GM12801 (cell line): ENCODE data around the gene PKDREJ.

Source experiments
- TF ChIP-seq, protein P1 (sequence below): IDR thresholded peaks from one replicate; pipeline ENCODE4 v1.5.1; 2011; ENCODE audit warnings: control low read depth; ENCODE audit not compliant: insufficient read length; ENCODE audit errors: extremely low read depth

Gene PKDREJ

DNA sequence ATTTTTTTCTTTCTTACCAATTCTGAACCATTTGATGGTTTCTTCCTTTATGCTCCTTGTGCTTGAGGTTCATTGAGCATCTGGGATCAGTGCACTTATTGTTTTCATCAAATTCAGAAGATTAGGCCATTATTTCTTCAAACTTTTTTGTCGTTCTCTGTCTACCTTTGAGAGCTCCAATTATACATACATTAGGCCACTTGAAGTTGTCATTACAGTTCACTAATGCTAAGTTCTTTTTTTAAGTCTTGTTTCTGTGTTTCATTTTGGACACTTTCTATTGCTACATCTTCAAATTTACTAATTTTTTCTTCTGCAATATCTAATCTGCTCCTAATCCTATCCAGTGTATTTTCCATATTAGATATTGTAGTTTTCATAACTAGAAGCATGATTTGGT lies 53.9 kb downstream of the PKDREJ start:
- TF ChIP-seq, protein P1, sequence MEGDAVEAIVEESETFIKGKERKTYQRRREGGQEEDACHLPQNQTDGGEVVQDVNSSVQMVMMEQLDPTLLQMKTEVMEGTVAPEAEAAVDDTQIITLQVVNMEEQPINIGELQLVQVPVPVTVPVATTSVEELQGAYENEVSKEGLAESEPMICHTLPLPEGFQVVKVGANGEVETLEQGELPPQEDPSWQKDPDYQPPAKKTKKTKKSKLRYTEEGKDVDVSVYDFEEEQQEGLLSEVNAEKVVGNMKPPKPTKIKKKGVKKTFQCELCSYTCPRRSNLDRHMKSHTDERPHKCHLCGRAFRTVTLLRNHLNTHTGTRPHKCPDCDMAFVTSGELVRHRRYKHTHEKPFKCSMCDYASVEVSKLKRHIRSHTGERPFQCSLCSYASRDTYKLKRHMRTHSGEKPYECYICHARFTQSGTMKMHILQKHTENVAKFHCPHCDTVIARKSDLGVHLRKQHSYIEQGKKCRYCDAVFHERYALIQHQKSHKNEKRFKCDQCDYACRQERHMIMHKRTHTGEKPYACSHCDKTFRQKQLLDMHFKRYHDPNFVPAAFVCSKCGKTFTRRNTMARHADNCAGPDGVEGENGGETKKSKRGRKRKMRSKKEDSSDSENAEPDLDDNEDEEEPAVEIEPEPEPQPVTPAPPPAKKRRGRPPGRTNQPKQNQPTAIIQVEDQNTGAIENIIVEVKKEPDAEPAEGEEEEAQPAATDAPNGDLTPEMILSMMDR, result no peak
